ENCODE results near the gene RRP12.

The RRP12 gene

DNA sequence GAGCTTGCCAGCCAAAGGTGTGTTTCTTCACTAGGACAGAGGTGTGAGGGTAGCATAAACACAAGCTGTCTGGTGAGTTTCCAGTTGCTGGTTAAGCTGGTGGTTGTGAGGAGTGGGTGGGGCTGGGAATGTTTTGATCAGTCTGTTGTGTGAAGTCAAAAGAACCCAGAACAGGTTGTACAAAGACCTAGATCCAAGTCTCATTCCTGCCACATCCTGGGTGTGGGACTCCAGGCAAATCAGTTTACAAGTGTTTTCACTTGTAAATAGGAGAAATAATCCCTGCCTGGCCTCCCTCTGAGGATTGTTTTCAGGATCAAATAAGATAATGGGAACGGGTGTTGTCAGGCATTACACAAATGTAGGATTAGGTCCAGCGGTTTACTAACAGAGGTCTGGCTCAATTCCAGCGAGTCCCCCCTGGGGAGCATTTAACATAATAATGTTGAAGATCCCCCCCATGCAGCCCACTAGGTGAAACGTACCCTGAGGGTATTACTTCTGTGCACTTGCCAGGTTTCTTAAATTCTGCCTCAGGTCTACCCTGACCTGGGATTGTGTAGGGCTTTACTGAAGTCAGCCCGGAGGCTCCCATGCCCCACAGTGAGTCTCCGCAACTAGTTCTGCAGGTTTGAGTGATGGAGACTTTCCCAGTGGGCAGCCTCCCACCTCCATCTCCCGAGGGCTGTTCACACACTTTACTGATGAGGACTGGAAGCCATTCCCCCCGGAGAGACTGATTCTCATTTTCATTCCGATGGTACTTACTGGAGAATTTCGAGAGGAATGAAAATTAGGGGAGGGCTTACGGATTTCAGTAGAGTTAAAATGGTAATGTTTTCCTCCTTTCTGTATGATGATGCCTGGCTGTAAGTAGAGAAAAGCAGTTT, 64.0 kb downstream of the RRP12 start:
- no peak for DNase-seq
- Histone ChIP-seq H3K36me3 (no peaks in the 10 kb centered on the region), H3K9me3 (no peaks in the 10 kb centered on the region), H3K4me1 (peaks cover 4% of the 10 kb centered on the region), H3K27me3 (no peaks in the 10 kb centered on the region), H3K4me3 (ENCODE audit: low read depth, low read length) (no peak overlapping the region)
- TF ChIP-seq, protein P1, sequence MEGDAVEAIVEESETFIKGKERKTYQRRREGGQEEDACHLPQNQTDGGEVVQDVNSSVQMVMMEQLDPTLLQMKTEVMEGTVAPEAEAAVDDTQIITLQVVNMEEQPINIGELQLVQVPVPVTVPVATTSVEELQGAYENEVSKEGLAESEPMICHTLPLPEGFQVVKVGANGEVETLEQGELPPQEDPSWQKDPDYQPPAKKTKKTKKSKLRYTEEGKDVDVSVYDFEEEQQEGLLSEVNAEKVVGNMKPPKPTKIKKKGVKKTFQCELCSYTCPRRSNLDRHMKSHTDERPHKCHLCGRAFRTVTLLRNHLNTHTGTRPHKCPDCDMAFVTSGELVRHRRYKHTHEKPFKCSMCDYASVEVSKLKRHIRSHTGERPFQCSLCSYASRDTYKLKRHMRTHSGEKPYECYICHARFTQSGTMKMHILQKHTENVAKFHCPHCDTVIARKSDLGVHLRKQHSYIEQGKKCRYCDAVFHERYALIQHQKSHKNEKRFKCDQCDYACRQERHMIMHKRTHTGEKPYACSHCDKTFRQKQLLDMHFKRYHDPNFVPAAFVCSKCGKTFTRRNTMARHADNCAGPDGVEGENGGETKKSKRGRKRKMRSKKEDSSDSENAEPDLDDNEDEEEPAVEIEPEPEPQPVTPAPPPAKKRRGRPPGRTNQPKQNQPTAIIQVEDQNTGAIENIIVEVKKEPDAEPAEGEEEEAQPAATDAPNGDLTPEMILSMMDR (IDR thresholded peaks at IDR 0.05; ENCODE audit: low read depth, low read length), result no peak

DNA sequence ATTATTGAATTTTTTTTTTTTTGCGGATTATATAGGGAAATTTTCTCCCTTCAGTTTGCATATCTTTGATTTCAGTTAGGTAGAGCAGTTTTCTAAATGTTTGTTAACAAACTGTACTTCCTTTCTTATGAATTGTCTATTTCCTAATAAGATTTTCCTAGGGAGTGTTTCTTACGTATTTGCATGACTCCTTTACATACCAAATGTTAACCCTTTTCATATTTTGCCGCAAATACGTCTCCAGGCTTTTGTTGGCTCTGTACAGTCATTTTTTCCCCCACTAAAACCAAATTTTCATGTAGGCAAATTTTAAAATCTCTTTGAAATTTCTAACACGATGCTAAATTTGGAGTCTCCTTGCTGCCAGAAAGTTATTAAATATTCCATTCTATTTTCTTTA, 64.7 kb downstream of the RRP12 start:
- H3K4me3 ChIP-seq (ENCODE audit: low read depth, low read length), result no peak overlapping the region
- no peaks in the 10 kb centered on the region for H3K27me3 ChIP-seq
- no peaks in the 10 kb centered on the region for H3K36me3 ChIP-seq
- DNase-seq, result no peak
- no peaks in the 10 kb centered on the region for H3K9me3 ChIP-seq
- H3K4me1 ChIP-seq, result peaks cover 4% of the 10 kb centered on the region
- TF ChIP-seq, protein P1 (IDR thresholded peaks at IDR 0.05; ENCODE audit: low read depth, low read length), result no peak

DNA sequence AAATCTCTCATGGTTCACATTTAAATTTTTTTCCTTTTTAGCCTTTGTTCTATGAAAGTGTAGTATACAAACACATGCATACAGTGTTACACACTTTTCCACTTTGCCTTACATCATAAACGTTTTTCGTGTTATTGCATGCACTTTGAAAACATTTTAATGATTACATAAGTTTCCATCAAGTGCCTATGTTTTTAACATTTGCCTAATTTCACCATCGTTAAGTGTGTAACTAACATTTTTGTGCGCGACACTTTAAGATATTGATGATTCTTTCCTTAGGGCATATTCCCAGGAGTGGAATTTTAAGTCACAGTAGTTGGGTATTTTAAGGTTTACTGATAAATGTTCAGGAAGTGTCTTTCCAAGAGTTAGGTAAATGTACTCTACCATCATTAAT, 65.1 kb downstream of the RRP12 start:
- DNase-seq, result no peak
- Histone ChIP-seq H3K27me3 (no peaks in the 10 kb centered on the region), H3K36me3 (no peaks in the 10 kb centered on the region), H3K4me1 (peaks cover 4% of the 10 kb centered on the region), H3K4me3 (ENCODE audit: low read depth, low read length) (no peak overlapping the region), H3K9me3 (no peaks in the 10 kb centered on the region)
- TF ChIP-seq, protein P1 (IDR thresholded peaks at IDR 0.05; ENCODE audit: low read depth, low read length), result no peak

DNA sequence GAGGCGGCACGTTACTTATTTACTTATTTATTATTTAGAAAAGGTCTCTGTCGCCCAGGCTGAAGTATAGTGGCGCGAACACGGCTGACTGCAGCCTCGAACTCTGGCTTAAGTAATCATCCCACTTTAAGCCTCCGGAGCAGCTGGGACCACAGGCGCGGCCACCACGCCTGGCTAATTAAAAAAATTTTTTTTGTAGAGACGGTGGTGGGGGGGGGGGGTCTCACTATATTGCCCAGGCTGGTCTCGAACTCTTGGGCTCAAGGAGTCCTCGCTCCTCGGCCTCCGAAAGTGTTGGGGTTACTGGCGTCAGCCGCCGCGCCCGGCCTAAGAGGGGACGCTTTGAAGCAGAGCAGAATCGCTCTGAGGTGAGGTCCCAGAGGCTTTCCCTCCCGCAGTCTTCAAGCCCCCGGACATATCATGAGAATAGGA, 65.9 kb downstream of the RRP12 start:
- no peak for DNase-seq
- no peaks in the 10 kb centered on the region for H3K9me3 ChIP-seq
- TF ChIP-seq, protein P1 (IDR thresholded peaks at IDR 0.05; ENCODE audit: low read depth, low read length), result no peak
- no peaks in the 10 kb centered on the region for H3K36me3 ChIP-seq
- H3K4me1 ChIP-seq, result peaks cover 4% of the 10 kb centered on the region
- H3K4me3 ChIP-seq (ENCODE audit: low read depth, low read length), result peak overlapping the region; percentile 69
- no peaks in the 10 kb centered on the region for H3K27me3 ChIP-seq

DNA sequence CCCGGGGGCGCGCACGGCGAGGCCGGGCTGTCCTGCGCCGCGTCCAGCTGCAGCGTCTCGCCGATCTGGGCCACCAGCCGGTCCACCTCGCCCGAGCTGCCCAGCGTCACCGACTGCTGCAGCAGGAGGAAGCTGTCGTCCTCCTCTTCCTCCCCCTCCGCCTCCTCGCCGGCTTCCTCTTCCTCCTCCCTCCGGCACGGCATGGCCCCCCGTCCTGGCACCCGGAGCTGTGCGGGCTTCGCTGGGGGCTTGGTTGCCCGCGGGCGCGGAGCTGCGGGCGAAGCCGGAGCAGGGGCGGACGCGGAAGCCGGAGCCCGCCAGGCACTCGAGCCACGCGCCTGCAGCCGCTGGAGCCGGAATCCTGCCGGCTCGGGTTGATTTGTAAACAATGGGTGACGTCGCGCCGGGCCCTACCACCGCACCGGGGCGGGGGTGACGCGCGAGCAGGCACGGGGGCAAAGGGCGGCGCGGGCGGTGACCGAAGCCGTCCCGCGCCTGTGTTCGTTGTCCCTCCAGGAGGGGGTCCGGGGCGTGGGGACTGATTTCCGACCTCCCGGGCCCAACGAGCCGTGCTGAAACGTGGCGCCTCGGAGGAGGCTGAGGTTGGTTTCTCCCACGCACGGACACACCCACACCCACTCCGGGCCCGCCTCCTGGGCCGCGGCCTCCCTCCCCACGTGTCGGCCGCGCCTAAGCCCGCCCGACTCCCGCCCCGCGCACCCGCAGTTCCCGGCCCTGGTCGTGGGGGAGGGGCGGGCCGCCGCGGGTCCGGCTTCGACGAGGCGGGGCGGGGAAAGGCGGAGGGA, 66.6 kb downstream of the RRP12 start, which contains the start of gene FRAT2:
Gene FRAT2 (minus strand): TSS at position 360 of the 806 bp plus-strand sequence. CDS start 157 bp downstream, at position 203.
- Histone ChIP-seq H3K27me3 (no peaks in the 10 kb centered on the region), H3K36me3 (no peaks in the 10 kb centered on the region), H3K9me3 (no peaks in the 10 kb centered on the region), H3K4me3 (ENCODE audit: low read depth, low read length) (peak within 1 kb of the TSS; percentile 79), H3K4me1 (peaks cover 4% of the 10 kb centered on the region)
- DNase-seq, result peak; percentile 88
- TF ChIP-seq, protein P1 (IDR thresholded peaks at IDR 0.05; ENCODE audit: low read depth, low read length), result no peak
